GM18909 (cell line): ENCODE measurements around the gene BICRA.
"Not testable (repeated sequence)": the region's sequence is repeated elsewhere in the genome, so short reads cannot be mapped to it uniquely, and the experiment has no call there.

Experiments
- ATAC-seq: cut with Tn5 transposase; IDR thresholded peaks from one replicate; pipeline ENCODE4 v1.9.1; 2021; ENCODE audit warnings: mild to moderate bottlenecking; ENCODE audit not compliant: unreplicated experiment, poor library complexity

Gene BICRA

DNA sequence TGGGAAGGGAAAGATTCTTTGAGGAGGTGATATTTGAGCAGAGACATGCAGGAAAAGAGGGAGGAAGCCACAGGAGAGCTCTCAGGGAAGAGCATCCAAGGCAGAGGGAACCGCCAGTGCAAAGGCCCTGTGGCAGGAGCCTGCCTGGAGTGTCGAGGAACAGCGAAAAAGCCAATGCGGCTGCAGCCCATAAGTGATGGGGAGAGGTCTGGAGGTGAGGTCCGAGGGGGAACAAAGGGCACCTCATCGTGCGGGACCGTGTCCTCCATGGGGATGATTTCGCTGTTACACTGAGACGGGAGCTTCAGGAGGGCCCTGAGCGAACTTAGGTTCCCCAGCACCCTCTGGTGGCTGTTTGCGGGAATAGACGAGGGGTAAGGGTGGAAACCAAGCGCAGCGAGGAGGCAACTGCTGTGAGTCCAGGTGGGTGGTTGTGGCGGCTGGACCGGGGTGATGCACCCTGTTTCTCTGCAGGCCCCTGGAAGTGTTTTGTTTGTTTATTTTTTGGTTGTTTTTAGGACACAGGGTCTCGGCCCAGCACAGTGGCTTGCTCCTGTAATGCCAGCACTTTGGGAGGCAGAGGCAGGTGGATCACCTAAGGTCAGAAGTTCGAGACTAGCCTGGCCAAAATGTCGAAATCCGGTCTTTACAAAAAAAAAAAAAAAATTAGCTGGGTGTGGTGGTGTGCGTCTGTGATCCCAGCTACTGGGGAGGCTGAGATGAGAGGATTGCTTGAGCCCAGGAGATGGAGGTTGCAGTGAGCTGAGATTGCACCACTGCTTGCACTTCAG lies 98.4 kb downstream of the BICRA start:
- ATAC-seq, result no peak

DNA sequence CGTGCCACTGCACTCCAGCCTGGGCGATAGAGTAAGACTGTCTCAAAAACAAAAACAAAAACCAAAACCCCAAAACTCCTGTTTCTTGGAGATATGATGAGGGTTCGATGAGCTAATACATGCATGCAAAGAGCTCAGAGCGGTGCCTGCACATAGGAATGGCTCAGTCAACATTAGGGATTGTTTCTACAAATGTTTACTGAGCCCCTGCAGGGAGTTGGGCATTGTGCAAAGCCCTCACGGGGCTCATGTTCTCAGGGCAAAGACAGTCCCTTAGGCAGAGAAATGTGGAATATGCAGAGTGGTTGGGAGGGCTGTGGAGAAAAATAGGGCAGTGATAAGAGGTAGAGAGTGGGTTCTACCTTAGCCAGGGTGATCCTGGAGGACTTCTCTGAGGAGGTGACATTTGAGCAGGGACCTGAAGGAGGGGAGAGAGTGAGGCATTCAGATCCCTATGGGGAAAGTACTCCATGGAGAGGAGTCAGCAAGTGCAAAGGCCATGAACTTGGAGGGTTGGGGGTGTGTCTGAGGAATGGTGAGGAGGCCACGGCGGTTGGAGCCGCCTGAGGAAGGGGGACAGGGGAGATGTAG lies 102.8 kb downstream of the BICRA start:
- no peak for ATAC-seq

DNA sequence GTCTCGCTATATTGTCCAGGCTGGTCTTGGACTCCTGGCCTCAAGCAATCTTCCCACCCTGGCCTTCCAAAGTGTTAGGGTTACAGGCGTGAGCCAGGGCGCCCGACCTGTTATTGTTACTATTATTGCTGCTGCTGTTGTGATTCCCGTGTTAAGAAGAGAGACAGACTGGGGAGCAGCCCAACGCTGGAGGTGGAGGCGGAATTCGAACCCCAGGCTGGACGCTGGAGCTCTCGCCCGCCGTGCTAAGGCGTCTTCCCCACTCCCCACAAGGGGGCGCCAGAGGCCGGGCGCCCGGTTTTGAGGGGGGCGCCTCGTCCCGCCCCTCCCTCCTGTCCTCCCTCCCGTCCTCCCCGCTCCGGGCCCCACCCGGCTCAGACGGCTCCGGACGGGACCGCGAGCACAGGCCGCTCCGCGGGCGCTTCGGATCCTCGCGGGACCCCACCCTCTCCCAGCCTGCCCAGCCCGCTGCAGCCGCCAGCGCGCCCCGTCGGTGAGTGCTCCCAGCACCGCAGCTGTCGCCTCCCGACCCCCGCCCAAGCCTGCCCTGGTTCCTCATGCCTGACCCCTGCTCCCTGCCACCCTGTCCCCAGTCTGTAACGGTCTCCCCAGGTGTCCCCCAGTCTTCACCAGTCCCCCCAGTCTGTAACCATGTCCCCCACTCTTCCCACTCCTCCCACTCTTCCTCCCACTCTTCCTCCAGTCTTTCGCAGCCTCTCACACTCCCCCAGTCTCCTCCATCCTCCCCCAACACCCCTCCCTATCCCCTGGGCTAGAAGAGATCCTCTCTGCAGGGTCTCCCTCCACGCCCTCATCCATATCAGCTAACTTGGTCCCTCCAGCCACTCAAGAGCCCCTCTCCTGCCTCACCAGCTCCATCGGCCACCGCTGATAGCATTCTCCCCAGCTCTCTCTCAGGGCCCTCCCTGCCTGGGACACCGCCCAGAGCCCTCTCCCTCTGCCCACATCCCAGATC lies 104.4 kb downstream of the BICRA start, which contains the start of gene EHD2:
Gene EHD2, plus strand, starts transcription at position 377 of the 976 bp plus-strand sequence. CDS start 3,191 bp downstream, outside the sequence.
- ATAC-seq, result no peak

DNA sequence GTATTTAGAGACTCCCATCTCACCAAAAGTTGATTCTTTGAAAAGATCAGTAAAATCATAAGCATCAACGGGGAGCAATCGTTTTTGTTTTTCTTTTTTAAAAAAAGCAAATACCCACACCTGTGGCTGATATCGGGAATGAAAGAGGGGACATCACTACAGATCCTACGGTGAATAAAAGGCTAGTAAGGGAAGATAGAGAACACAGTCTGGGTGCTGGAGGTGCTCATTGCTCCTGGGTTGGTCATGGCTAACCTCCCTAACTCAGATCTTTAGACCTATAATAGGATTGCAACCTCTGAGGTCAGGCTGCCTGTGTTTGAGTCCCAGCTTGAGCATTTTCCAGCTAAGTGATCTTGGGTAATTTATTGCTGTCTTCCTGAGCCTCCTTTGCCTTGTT lies 105.4 kb downstream of the BICRA start:
- no peak for ATAC-seq

DNA sequence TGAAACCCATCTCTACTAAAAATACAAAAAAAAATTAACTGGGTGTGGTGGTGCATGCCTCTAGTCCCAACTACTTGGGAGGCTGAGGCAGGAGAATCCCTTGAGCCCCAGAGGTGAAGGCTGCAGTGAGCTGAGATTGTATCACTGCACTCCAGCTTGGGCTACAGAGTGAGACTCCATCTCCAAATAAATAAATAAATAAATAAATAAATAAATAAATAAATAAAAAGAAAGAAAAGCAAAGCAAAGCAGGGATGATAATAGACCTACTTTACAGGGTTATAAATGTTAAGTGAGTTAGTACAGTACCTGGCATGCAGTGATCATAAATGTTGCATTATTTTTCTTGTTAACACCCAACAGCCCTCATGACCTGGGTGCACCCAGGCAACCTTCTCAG lies 105.9 kb downstream of the BICRA start:
- not testable (repeated sequence) for ATAC-seq

DNA sequence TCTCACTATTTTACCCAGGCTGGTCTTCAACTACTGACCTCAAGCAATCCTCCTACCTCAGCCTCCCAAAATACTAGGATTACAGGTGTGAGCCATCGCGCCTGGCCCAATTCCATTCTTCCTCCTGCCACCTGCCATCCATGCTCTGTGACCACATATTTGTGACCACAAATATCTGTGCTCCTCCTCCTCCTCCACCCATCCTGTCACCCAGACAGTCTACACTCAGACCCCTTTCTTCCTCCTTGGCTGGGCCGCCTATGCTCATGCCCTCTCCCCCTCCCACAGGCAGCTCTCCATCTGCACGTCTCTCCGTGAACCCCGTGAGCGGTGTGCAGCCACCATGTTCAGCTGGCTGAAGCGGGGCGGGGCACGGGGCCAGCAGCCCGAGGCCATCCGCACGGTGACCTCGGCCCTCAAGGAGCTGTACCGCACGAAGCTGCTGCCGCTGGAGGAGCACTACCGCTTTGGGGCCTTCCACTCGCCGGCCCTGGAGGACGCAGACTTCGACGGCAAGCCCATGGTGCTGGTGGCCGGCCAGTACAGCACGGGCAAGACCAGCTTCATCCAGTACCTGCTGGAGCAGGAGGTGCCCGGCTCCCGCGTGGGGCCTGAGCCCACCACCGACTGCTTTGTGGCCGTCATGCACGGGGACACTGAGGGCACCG lies 107.5 kb downstream of the BICRA start:
- ATAC-seq, result no peak

- ATAC-seq, result not testable (repeated sequence)
Measured at GRCh38 chr19:47718415-47719046, 109.6 kb downstream of the BICRA start.

GRCh38 chr19:47719047-47719859 lies 110.3 kb downstream of the BICRA start:
- no peak for ATAC-seq

DNA sequence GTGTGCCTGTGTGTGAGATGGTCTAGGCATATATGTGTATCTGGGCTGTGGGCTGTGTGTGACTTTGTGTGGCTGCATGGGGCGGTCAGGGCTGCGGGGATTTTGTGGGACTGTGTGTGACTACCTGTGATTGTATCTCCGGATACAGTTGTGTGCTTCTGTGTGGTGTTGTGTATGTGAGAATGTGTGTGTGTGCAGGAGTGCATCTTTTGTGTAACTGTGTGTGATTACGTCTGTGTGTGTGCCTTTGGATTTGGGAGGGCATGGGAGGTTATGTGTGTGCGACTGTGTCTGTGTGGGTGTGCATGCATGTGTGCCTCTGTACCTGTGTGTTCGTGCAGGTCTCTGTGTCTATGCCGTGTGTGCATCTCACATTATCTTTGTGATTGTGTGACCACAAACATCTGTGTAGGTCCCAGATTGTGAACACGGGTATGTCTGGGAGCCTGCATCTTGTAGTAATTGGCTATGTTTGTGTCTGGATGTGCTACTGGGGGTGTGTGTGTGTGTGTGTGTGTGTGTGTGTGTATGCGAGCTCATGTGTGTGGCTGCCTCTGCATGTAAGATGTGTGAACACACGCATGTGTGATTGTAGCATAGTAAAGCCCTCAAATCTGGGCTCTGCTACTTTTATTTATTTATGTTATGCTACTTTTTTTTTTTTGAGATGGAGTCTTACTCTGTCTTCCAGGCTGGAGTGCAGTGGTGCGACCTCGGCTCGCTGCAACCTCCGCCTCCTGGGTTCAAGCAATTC lies 111.9 kb downstream of the BICRA start:
- ATAC-seq, result no peak

DNA sequence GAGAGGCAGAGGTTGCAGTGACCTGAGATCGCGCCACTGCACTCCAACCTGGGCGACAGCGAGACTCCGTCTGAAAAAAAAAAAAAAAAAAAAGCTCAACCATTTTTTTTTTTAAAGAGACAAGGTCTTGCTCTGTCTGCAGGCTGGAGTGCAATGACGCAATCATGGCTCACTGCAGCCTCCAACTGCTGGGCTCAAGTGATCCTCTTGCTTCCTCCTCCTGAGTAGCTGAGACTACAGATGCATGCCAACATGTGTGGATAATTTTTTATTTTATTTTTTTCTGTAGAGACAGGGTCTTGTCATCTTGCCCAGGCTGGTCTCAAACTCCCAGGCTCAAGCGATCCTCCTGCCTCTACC lies 114.6 kb downstream of the BICRA start:
- no peak for ATAC-seq

DNA sequence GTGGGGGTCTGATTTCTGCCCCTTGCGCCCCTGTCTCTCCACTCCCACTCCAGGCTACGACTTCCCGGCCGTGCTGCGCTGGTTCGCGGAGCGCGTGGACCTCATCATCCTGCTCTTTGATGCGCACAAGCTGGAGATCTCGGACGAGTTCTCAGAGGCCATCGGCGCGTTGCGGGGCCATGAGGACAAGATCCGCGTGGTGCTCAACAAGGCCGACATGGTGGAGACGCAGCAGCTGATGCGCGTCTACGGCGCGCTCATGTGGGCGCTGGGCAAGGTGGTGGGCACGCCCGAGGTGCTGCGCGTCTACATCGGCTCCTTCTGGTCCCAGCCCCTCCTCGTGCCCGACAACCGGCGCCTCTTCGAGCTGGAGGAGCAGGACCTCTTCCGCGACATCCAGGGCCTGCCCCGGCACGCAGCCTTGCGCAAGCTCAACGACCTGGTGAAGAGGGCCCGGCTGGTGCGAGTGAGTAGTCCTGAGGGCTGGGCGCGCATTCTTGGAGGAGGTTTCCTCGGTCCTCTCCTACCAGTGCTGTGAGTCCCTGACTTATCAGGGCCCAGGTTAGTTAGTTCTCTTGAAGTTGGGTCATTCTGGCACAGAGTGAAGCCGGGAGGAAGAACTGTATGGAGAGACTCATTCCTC lies 116.9 kb downstream of the BICRA start:
- ATAC-seq, result no peak

DNA sequence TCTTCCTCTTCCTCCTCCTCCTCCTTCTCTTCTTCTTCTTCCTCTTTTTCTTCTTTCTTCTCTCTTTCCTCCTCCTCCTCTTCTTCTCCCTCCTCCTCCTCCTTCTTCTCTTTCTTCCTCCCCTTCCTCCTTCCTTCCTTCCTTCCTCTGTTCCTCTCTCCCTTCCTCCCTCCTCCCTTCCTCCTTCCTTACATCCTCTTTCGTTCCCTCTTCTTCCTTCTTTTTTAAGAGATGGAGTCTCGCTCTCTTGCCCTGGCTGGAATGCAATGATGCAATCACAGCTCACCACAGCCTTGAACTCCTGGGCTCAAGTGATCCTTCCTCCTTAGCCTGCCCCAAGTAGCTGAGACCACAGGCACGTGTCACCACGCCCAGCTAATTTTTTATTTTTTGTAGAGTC lies 117.5 kb downstream of the BICRA start:
- no peak for ATAC-seq

DNA sequence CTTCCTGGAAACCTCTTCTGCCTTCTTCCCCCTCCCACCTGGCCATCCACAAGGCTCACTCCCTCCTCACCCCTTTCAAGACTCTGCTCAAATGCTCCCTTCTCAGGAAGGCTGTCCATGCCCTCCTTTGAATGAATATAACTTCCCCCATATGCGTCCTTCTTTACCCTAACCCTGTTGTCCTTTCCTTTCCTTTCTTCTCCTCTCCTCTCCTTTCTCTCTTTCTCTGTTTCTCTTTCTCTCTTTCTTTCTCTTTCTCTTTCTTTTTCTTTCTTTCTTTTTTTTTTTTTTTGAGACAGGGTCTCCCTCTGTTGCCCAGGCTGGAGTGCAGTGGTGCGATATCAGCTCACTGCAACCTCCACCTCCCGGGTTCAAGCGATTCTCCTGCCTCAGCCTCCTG lies 119.4 kb downstream of the BICRA start:
- not testable (repeated sequence) for ATAC-seq

- ATAC-seq, result no peak
Measured at GRCh38 chr19:47729468-47729798, 120.5 kb downstream of the BICRA start.

DNA sequence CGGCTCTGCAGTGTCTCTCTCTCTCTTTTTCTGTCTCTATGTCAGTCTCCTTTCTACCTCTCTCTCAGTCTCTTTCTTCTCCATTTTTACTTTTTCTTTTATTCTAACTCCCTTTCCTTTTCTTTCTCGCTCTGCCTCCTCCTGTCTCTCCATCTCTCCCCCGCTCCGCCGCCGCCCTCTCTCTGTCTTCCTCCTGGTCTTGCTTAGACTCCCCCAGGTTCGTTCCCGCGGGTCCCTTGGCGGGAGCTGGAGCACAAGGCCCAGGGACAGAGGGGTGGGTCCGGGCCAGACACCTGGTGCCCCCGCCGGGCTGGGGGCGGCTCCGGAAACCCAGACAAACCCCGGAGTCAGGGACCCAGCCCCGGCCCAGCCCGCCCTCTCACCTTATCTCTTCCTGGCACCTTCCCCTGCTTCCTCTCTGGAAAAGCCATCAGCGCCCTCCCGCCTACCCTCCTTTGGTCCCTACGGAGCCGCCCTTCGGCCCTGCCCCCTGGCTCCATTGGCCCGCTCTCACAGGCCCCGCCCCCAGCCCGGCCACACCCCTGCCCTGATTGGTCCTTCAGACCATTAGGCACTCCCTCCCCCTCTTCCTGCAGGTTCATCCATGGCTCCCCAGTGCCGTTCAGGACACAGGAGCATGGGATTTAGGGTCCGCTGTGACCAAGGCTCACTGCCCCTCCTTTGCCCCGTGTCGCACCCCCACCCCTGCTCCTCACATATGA lies 121.0 kb downstream of the BICRA start:
- no peak for ATAC-seq

- ATAC-seq, result no peak
Measured at GRCh38 chr19:47730521-47730889, 121.6 kb downstream of the BICRA start.

DNA sequence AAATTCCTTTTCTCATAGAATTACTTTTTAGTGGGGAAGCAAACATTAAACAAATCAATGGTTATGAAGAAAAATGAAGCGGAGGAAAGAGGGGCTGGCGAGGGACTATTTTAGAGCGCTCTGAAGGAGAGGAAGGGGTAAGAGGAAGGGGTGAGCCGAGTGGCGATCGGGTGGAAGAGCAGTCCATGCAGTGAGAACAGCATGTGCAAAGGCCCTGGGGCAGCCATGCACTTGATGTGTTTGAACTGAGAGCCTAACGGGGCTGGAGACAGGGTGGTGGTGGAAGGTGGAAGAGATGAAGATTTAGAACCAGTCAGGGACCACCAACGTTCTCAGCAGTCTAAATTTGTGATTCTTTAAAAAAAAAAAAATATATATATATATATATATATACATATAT lies 122.0 kb downstream of the BICRA start:
- ATAC-seq, result no peak
